GM23248 (cell line): ENCODE results near the gene MEGF11.

Experiments used
- EZH2 ChIP-seq: fragments of 200-600 bp; sonication (generic); IDR thresholded peaks from 2 replicates; pipeline ENCODE4 v1.6.1; 2018; ENCODE audit warnings: antibody characterized with exemption, mild to moderate bottlenecking; ENCODE audit not compliant: insufficient read depth, poor library complexity, severe bottlenecking
- EZH2phosphoT487 ChIP-seq: fragments of 200-600 bp; sonication (generic); IDR thresholded peaks from 2 replicates; pipeline ENCODE4 v1.6.1; 2018; ENCODE audit warnings: antibody characterized with exemption, moderate library complexity, mild to moderate bottlenecking, low read depth; ENCODE audit not compliant: insufficient read depth

DNA sequence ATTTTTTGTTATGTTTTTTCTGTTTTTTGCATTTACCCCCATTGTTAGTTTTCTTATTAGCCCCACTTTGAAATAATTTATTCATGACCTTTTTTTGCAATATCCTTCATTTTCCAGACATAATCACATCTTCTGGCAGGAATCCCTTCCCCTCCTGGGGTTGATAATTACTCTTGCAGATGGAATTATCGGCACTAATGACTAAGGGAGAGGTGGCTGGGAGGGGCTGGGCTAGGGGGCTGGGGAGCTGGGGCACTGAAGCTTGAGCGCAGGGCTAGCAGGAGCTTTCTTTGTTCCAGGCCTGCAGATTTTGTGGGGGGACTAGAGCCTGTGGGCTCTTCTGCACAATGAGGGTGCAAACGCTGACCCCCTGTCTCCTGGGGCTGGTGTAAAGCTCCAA, 306.5 kb downstream of the MEGF11 start:
- TF ChIP-seq EZH2: no peak
- TF ChIP-seq EZH2phosphoT487: no peak
